HG03565 (cell line): Measurements from ENCODE around the gene PLPP6.

Source experiments
- ATAC-seq: cut with Tn5 transposase; IDR thresholded peaks from one replicate; pipeline ENCODE4 v1.9.1; 2021; ENCODE audit warnings: mild to moderate bottlenecking, moderate library complexity; ENCODE audit not compliant: unreplicated experiment

The PLPP6 gene

GRCh38 chr9:4690144-4690543 is 28.1 kb downstream of the PLPP6 start:
- peak; percentile 36 for ATAC-seq

- no peak for ATAC-seq
Observed at GRCh38 chr9:4691795-4692194, 29.7 kb downstream of the PLPP6 start.

- no peak for ATAC-seq
Observed at GRCh38 chr9:4700091-4700490, 38.0 kb downstream of the PLPP6 start.

GRCh38 chr9:4700932-4701331 is 38.8 kb downstream of the PLPP6 start:
- no peak for ATAC-seq

- ATAC-seq = no peak
Observed at GRCh38 chr9:4701526-4701925, 39.4 kb downstream of the PLPP6 start.

GRCh38 chr9:4704129-4704528 is 42.0 kb downstream of the PLPP6 start:
- ATAC-seq = no peak

GRCh38 chr9:4706021-4706420 is 43.9 kb downstream of the PLPP6 start:
- ATAC-seq = no peak

GRCh38 chr9:4706971-4707622 is 45.0 kb downstream of the PLPP6 start:
- no peak for ATAC-seq

GRCh38 chr9:4709380-4709779 is 47.3 kb downstream of the PLPP6 start:
- no peak for ATAC-seq

- ATAC-seq = no peak
Observed at GRCh38 chr9:4713849-4714248, 51.8 kb downstream of the PLPP6 start.

GRCh38 chr9:4714266-4715016 is 52.3 kb downstream of the PLPP6 start:
- ATAC-seq = no peak
